ENCODE data around the gene SLC6A12.

Gene SLC6A12

GRCh38 chr12:177336-177979, 36.5 kb downstream of the SLC6A12 start:
- DNase-seq (ENCODE audit: low read depth): no peak

- no peak for DNase-seq (ENCODE audit: low read depth)
Observed at GRCh38 chr12:176321-177181, 37.4 kb downstream of the SLC6A12 start.

- DNase-seq (ENCODE audit: low read depth): no peak
Observed at GRCh38 chr12:175759-176158, 38.2 kb downstream of the SLC6A12 start.

- DNase-seq (ENCODE audit: low read depth): no peak
Observed at GRCh38 chr12:175250-175649, 38.7 kb downstream of the SLC6A12 start.

GRCh38 chr12:174596-174995, 39.4 kb downstream of the SLC6A12 start:
- no peak for DNase-seq (ENCODE audit: low read depth)

- DNase-seq (ENCODE audit: low read depth): no peak
Observed at GRCh38 chr12:174124-174523, 39.8 kb downstream of the SLC6A12 start.

- DNase-seq (ENCODE audit: low read depth): no peak
Observed at GRCh38 chr12:172732-173161, 41.2 kb downstream of the SLC6A12 start.

GRCh38 chr12:171743-172676, 41.9 kb downstream of the SLC6A12 start:
- no peak for DNase-seq (ENCODE audit: low read depth)

GRCh38 chr12:171276-171675, 42.7 kb downstream of the SLC6A12 start:
- no peak for DNase-seq (ENCODE audit: low read depth)

- no peak for DNase-seq (ENCODE audit: low read depth)
Observed at GRCh38 chr12:170371-171225, 43.4 kb downstream of the SLC6A12 start.

GRCh38 chr12:169528-170370, 44.2 kb downstream of the SLC6A12 start:
- DNase-seq (ENCODE audit: low read depth): no peak

GRCh38 chr12:168763-169525, 45.0 kb downstream of the SLC6A12 start:
- no peak for DNase-seq (ENCODE audit: low read depth)

- no peak for DNase-seq (ENCODE audit: low read depth)
Observed at GRCh38 chr12:167959-168600, 45.9 kb downstream of the SLC6A12 start.

GRCh38 chr12:166425-167075, 47.4 kb downstream of the SLC6A12 start:
- DNase-seq (ENCODE audit: low read depth): no peak

GRCh38 chr12:165862-166368, 48.0 kb downstream of the SLC6A12 start:
- DNase-seq (ENCODE audit: low read depth): no peak

- no peak for DNase-seq (ENCODE audit: low read depth)
Observed at GRCh38 chr12:164207-164606, 49.8 kb downstream of the SLC6A12 start.

GRCh38 chr12:163406-163986, 50.5 kb downstream of the SLC6A12 start:
- DNase-seq (ENCODE audit: low read depth): no peak
